Measurements from ENCODE around the gene GRM7.
"Not testable (repeated sequence)": the region's sequence is repeated elsewhere in the genome, so short reads cannot be mapped to it uniquely, and the experiment has no call there.

The GRM7 gene

GRCh38 chr3:6860954-6861624 lies at the start of gene GRM7:
Gene GRM7, plus strand, starts transcription at chr3:6861115.
- DNase-seq (ENCODE audit: low spot score), result no peak

DNA sequence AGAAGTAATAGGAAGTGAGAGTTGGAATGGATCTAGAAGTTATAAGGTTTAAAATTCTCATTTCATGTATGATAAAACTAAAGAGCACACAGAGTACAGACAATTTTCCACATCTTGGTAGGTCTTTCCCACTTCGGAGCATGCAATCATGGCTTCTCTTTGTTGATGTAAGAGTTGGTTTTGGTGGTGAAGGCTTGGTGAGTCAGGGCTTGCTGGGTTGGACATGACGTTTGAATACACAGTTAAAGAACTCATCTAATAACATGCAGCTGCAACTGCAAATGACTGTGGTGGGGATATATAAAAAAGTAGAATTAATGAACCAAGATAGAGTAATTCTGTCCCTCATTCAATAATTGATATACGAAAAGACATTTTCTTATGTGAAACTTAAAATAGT lies 39.5 kb upstream of the GRM7 start:
- no peak for DNase-seq (ENCODE audit: low spot score)

- no peak for DNase-seq (ENCODE audit: low spot score)
These were observed 35.4 kb upstream of the GRM7 start for GRCh38 chr3:6825524-6825923.

- no peak for DNase-seq (ENCODE audit: low spot score)
These were observed 33.5 kb upstream of the GRM7 start for GRCh38 chr3:6827453-6827852.

- DNase-seq (ENCODE audit: low spot score), result no peak
These were observed 16.2 kb upstream of the GRM7 start for GRCh38 chr3:6844723-6845122.

DNA sequence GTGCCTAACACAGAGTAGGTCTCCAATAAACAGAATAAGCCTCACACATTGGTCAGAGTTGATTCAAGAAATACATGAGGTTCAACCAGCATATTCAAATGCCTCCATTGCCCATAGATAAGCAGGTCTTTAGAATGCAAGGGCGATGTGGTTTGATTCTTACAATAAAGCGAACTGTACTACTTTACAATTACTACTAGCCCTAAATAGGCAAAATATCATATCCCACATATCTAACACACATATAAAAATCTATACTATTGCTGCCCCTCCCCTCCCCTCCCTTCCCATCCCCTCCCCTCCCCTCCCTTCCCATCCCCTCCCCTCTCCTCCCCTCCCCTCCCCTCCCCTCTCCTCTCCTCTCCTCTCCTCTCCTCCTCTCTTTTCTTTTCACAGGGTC lies 6.7 kb upstream of the GRM7 start:
- no peak for DNase-seq (ENCODE audit: low spot score)

DNA sequence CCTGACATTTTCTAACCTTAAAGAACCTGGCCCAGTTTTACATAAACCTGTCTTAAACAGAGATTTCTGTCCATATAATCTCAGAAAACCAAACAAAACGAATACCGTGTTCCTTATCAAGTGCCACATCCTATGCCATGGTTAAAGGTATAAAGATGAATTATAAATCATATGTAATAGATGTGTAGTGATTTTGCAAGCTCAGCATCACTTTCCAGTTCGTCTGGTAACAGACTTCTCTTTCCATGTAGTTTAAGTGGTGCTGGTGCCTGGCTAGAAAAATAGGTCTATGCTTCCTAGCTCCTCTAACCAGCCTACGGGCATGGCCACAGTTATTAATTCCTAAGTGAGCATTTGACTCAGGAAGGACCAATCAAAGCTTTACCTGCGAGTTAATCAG lies 3.4 kb upstream of the GRM7 start:
- no peak for DNase-seq (ENCODE audit: low spot score)

GRCh38 chr3:6860149-6860953 lies 564 bp upstream of the GRM7 start:
- DNase-seq (ENCODE audit: low spot score), result no peak

DNA sequence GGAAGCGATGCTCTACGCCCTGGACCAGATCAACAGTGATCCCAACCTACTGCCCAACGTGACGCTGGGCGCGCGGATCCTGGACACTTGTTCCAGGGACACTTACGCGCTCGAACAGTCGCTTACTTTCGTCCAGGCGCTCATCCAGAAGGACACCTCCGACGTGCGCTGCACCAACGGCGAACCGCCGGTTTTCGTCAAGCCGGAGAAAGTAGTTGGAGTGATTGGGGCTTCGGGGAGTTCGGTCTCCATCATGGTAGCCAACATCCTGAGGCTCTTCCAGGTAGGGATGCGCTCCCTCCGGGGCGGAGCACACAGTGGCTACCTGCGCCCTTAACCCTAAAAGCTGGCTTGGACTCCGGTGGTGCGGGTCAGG lies 698 bp downstream of the GRM7 start:
- DNase-seq (ENCODE audit: low spot score), result no peak

DNA sequence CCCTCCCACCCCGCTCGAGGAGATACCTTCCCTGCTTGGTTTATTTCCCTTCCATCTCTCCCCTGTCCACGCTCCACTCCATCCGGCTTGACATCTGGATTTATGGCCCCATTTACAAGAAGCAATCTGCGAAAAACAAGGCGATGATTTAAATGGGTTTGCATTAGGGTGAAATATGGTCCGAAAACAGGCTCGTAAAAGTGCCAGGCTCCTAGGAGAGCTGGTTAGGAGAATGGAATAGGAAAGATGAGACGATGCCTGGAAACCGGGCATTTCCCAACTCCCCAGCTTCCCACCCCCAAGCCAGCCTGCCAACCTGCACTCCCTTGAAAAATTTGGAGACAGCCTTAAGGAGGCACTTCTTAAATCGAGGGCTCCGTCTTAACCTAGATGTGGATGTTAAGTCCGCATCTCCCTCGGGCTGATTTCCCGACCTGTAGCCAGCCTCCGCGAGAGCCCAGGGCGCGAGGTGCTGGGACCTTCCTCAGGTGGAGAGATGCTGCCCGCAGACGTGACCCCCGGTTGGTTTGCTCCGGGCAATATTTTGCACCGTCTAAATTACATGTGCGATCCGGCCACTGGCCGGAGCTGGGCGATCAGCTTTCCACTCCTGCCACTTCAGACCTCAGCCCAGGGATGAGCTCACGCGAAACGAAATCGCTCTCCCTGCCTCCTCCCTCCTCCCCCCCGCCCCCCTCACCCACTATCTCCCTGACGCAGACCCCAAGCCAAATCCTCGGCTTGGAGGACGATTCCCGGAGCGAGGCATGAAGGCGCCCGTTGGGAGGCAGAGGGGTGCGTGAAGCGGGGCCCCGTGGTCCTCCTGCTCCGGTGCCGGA lies 1.3 kb downstream of the GRM7 start:
- DNase-seq (ENCODE audit: low spot score), result no peak

DNA sequence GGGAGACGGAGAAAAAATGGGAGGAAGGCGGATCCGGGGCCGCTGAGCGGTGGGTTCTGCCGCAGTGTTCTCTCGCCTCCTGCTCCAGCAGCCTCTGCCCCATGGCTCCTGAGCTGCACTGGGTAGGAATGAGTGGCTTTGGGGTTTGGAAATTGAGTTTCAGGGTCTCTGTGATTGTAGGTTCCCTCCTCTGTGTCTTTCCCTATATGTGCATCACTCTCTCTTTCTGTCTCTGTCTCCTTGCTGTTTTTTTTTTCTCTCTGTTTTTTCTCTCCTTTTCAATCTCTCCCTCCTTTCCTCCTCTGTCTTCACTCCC lies 1.9 kb downstream of the GRM7 start:
- no peak for DNase-seq (ENCODE audit: low spot score)

- no peak for DNase-seq (ENCODE audit: low spot score)
These were observed 6.4 kb downstream of the GRM7 start for GRCh38 chr3:6867269-6867668.

- no peak for DNase-seq (ENCODE audit: low spot score)
These were observed 17.8 kb downstream of the GRM7 start for GRCh38 chr3:6878731-6879130.

DNA sequence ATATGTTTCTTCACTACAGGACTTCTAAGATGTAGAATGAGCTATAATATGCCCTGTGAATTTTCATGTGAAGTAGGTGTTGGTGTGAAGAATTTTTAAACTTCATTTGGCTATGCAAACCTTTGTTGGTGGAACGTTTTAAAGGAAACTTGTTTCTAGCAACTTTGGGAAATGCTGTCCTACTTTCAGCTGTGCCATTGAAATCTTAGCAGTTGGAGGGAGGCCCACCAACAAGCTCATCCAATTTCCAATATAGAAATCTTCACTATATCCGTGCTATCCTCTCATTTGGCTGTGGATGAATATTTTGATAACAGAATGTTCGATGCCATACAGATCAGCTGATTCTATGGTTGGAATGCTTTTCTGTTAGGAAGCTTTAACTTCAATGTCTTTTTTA lies 51.3 kb downstream of the GRM7 start:
- no peak for DNase-seq (ENCODE audit: low spot score)

DNA sequence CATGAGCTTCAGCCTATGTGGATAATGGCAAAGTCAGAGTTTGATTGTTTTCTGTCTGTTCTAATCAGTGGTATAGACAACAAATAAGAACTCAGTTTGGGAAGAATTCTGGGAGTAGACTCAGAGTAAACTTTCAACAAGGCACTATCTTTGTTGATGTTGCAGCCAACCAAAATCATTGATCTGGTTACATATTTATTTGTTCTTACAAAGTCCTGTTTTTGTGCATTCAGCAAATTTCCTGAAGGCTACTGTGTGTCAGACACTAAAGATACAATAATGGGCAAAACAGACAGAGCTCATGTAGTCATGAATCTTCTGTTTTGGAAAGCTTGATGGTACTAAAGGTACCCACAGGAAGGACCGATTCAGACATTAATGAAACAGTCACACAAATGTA lies 55.0 kb downstream of the GRM7 start:
- DNase-seq (ENCODE audit: low spot score), result no peak

GRCh38 chr3:6921066-6921465 lies 60.2 kb downstream of the GRM7 start:
- DNase-seq (ENCODE audit: low spot score), result no peak

- no peak for DNase-seq (ENCODE audit: low spot score)
These were observed 61.0 kb downstream of the GRM7 start for GRCh38 chr3:6921876-6922275.

DNA sequence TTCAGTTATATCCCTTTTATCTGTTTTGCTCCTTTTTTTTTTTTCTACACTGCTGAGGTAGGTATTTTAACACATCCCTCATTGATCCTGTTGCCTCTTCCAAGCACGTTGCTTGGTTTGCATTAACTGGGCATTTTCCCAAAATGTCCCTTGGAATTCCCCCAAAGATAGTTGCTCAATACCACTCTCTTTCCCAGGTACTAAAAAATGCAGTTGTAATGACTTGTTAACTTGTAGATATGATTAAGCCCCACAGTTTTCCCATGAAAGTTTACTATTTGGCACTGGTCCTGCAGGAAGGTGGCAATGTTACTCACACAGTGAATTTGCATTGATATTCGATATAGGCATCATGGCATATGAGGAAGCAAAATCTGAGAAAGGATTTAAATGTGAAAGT lies 67.1 kb downstream of the GRM7 start:
- DNase-seq (ENCODE audit: low spot score), result no peak

GRCh38 chr3:6929918-6930317 lies 69.0 kb downstream of the GRM7 start:
- DNase-seq (ENCODE audit: low spot score), result no peak

- DNase-seq (ENCODE audit: low spot score), result not testable (repeated sequence)
These were observed 74.5 kb downstream of the GRM7 start for GRCh38 chr3:6935418-6935817.

GRCh38 chr3:6935970-6936369 lies 75.1 kb downstream of the GRM7 start:
- DNase-seq (ENCODE audit: low spot score), result no peak

GRCh38 chr3:6962801-6963200 lies 101.9 kb downstream of the GRM7 start:
- no peak for DNase-seq (ENCODE audit: low spot score)

GRCh38 chr3:6965881-6966280 lies 105.0 kb downstream of the GRM7 start:
- no peak for DNase-seq (ENCODE audit: low spot score)
